NK-92 (cell line): ENCODE measurements around the gene BACH2.
"Not testable (repeated sequence)": the region's sequence is repeated elsewhere in the genome, so short reads cannot be mapped to it uniquely, and the experiment has no call there.

ENCODE experiments used
- DNase-seq: peaks from one replicate; lab custom pipeline; 2025; ENCODE audit not compliant: unreplicated experiment; lab: John Stamatoyannopoulos, UW

Gene BACH2

DNA sequence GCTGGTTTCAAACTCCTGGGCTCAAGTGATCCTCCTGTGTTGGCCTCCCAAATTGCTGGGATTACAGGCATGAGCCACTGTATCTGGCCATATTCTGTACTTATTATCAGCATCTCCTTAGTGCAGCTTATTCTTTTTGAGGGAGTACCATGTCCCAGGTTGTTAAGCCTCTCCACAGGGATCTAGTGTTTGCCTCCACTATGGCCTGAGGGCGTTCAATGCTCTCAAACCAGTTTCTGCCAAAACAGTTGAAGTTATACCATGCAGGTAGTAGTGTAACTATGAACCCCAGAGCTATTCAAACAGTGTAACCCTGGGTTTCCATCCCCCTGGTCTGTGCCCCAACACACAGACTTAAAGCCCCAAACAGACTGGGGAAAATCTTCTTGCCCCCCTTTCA lies 81.7 kb downstream of the BACH2 start:
- DNase-seq = no peak

DNA sequence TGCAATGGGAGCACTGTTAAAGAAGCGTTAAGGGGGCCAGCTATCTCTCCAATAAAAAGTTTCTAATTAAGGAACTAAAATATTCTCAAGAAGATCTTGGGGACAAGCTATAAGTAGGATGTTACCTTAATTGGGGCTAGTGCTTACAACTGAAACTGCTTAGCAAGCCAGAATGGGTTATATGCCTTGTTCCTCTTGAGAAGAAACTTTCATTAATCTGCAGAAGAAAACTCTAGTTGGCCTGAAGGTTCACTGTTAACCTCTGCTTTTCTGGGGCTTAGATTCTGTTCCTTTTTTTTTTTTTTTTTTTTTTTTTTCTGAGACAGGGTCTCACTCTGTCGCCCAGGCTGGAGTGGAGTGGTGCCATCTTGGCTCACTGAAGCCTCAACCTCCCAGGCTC lies 82.2 kb downstream of the BACH2 start:
- DNase-seq = no peak

DNA sequence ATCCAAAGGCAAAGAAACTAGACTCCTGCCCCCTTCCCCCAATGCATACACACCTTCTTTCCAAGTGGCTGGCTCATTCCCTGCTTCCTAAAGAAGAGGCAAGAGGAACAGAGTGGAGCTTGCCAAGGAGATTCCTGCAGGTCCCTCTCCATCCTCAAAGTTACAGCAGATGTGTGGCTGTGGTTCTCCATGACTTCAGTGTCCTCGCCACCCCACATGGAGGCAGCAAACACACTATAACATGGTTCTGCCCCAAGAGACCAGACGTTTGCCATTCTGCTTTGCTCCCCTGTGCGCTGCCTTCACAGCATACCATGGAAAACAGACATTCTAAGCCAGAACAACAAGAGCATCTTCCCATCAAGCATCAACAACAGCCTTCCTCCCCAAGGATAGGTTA lies 84.4 kb downstream of the BACH2 start:
- DNase-seq = no peak

DNA sequence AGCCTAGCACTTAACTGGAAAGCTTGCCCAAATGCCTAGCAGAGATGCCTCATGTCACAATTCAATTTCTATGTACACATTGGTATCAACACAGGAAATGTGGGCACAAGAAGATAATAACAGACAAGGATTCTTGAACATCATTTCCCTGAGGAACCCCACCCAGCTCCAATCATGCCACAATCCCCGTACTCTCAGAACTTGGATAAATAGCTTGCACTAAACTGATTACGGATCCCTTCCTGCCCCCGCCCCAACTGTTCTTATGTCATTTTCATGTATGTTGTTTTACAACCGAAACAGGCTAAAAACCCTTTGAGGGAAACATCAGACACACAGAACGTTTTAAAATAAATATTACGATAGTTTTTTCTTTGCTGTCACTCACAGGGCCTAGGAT lies 87.1 kb downstream of the BACH2 start:
- DNase-seq = no peak

DNA sequence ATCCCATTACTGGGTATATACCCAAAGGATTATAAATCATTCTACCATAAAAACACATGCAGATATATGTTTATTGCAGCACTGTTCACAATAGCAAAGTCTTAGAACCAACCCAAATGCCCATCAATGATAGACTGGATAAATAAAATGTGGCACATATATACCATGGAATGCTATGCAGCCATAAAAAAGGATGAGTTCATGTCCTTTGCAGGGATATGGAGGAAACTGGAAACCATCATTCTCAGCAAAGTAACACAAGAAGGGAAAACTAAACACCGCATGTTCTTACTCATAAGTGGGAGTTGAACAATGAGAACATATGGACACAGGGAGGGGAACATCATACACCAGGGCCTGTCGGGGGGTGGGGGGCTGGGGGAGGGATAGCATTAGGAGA lies 88.0 kb downstream of the BACH2 start:
- not testable (repeated sequence) for DNase-seq

DNA sequence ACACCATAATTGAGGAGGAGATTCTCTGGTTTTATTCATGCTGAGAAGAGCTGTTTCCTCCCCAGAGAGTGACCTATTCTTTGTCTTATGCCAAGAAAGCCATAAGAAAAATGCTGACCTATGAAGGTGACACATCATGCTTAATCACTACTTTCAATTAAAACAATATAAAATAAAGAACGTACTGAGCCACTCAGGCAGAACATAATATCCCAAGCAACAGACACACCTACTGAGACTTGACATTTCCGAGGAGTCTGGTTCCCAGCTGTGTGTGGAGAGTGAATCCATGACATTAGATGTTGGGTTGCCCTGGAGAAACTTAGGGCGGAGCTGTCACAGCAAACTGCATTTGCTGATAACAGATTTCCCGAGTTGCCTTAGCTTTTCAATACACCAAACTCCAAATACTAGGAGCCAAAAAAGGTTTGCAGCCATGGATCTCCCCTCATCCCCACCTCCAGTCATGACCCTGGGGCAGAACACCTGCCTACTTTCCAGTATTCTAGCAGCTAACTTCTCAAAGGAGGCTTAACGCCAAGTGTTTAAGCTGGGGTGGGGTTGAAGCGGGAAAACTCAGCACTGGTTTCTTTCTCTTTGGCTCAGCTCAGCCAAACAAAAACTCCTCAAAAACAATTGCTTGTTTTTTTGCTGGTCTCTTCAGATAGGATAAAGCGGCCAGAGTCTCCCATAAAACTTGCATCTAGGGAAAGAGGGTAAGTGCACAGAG lies 92.2 kb downstream of the BACH2 start:
- DNase-seq = no peak

DNA sequence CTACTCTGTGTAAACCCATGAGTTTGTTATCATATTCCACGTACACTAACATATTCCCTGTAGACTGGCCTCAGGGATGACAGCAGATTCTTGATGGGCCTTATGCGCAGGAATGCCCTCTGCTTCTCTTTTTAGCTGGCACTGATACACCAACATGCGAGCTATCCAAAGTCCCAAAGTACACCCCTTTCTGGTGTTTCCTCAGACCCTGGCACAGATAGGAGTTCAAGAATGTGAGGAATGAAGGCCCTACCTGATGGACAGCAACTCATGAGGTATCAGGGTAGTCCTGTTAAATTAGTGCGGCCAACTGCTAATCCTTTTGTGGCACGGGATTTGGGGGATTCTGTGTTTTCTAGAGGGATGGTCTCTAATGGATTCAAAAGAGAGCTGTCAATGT lies 93.0 kb downstream of the BACH2 start:
- no peak for DNase-seq

DNA sequence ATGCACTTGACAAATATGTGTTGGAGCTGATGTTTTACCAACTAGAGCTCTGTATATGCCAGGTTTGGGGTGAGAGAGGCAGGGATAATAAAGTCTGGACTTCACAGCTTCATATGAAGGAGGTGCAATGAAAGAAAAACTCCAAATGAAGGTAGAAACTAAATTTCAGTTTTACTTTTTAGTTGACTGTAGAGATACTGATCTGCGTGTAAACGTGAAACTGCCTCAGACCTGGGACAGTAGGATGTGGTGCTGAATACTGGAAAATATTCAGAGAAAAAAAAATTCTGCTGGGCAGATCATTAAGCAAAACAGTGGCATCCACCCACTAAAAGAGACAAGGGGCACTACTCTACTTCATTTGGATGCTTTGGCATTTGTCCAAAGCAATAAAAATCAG lies 94.5 kb downstream of the BACH2 start:
- no peak for DNase-seq

DNA sequence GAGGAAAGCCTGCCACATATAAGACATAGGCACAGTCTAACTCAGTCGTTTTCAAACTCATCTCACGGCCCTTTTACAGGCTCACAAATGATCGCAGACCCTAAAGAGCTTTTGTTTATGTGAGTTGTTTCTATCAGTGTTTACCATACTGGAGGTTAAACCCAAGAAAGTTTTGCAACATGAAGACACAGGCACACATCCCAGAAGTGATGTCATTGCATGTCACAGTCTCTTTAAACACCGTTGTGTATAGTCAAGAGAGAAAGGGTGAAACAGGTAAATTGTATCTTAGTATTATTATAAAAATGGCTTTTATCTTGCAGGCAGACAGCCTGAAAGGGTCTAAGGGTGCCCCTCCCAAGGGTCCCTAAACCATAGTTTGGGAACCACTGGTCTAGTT lies 96.7 kb downstream of the BACH2 start:
- no peak for DNase-seq

DNA sequence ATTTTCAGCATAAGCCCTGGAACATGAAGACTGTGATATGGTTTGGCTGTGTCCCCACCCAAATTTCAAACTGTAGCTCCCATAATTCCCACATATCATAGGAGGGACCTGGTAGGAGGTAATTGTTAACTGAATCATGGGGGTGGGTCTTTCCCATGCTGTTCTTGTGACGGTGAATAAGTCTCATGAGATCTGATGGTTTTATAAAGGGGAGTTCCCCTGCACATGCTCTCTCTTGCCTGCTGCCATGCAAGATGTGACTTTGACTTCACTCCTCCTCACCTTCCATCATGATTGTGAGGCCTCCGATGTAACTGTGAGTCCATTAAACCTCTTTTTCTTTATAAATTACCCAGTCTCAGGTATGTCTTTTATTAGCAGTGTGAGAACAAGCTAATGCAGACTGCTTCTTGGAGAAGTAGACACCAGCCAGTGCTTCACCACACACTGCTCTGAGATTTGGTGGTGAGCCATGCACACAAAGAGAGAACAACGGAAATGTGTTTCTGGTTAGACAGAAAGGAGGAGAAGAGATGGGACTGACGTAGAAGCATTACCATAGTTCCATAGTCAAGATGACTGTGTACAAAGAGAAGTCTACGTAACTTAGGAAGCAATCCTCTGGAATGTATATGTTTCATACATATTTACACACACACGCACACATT lies 97.8 kb downstream of the BACH2 start:
- DNase-seq = no peak

DNA sequence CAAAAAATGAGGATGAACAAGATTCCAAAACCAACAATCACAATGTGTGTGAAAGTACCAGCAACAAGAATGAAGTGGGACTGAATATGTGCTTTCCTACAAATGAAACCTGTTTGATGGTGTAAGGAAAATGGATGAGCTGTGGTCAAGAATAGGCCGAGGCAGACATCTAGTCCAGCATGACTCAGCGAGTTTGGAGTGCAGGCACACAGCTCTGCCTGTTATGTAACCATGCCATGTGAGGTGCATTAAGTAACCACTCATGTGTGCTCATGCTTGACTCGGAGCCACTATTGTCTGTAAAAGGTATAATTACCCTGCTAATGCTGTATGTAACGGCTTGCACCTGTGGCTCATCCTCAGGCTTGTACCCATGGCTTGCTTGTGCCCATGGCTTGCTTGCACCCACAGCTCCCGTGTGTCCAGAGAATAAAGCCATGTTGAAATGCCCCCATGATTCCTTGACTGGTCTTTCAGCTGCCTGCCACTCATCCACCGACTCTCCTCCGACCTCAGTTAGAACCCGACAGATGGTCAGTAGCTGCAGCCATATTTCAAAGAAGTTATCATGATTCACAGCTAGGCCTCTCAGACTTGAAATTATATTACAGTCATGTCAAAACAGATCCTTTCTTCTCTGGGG lies 98.7 kb downstream of the BACH2 start:
- DNase-seq = no peak

DNA sequence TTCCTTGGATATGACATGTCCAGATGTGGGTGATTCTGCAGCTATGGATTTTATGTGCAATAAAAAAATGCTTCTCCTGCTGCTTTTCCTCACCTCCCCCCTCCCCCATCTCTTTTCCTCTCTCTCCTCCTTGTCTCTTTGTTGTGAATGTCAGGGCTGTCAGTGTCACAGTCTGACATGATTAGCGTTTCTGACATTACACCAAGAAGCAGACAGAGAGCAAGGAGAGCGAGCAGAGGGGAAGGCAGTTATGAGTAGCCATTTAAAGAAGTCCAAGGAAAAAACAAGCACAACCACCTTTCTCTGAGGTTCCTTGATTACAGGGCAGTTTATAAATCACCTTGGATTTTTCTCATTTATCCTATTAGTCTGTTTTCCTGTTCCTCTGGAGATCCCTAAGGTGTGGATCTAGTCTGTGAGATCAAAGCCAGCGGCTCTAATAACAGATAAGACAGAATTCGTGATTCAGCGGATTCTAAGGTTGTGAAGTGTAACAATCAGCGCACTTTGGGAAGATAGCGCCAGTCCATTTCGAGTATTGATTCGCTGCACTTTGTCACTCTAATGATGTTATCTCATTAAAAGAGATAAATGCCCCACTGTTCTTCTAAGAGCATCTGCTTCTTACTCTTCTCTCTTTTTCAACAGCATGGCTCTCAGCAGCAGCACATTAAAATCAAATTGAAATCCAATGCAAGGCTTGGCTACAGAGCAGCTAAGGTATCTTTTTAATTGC lies 101.4 kb downstream of the BACH2 start:
- no peak for DNase-seq

DNA sequence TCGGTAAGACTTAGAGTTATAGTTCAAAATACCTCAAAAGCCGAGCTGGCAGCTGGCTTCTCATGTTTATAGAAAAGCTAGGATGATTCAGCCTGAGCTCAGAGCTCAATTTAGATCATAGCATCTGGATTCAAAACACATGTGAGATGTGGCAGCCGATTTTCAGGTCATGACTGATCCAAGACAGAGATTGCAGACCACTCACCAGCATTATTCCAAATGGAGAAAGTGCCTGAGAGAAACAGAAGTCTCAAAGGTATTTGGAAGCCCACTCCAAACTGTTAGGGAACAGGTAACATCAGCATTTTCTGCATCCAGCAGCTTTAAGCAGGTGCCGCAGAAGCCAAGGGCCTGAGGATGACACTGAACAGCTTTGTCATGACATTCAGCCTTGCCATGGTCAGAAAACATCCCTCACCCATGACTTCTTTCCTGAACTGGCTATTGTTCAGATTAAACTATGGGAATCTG lies 102.2 kb downstream of the BACH2 start:
- DNase-seq = no peak

DNA sequence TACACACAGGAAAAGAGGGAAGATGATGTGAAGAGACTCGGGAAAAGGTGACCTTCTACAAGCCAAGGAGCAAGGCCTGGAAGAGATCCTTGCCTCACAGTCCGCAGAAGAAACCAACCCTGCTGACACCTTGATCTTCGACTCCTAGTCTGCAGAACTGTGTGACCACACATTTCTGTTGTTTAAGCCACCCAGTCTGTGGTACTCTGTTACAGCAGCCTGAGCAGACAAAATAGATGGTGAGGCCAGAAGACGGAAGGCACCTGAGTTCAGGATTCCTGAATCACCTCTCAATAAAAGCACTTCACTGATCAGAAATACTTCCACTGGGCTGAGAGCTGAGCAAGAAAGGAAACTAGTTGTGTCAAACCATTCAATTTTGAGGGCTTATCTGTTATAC lies 103.3 kb downstream of the BACH2 start:
- no peak for DNase-seq

DNA sequence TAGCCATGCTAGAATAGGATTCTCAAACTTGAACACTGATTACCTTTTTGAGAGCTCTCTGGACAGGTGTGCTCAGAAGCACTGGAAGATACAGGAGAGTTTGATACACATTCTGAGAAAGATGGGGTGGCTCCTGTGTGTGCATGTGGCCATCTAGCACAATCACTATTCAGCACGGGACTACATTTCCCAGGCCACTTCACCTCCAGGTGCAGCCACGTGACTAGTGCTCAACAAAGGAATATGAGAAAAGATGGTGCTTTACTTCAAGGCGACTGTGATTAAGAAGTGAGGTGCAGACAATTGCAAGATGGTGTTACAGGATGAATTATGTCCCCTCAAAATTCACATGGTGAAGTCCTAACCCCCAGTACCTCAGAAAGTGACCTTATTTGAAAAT lies 103.8 kb downstream of the BACH2 start:
- no peak for DNase-seq

DNA sequence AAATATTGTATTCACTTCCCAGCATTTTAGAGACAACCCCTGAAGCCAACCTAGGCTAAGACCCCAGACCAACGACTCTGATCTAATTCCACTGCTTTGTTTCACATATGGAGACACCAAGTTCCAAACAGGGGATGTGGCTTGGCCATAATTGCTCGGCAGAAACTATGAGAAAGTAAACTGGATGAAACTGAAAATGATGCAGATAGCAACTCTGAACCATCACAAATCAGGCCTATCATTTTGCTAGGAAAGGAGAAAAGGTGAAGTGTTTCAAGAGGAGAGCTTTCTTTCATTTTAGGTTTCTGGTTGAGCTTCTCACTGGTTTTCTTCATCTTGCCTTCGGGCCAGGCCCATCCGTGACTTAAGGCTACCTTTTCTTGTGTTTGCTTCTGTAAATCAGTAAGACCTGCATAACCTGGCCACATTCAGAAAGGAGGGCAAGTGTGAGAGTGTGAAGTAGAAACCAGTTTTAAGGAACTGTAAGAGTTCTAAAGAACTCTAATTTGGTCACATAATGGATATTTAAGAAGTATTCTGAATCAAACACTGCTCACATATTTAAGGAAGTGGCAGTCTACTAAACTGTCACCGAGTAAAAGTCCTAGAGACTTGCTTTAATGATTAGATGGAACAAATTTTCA lies 105.8 kb downstream of the BACH2 start:
- no peak for DNase-seq

DNA sequence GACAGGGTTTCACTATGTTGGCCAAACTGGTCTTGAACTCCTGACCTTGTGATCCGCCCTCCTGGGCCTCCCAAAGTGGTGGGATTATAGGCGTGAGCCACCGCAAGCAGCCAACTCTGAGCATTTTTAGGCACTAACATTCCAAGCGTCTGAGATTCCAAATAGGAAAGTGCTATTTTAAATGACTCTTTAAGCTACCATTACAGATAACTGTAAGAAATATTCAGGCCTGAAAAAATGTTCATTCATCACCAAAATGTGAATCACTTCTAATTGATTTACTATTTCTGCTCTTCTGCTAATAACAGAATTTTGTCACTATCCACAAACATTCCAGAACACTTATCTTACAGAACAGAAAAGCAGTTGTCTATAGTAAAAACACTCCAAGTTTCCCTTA lies 106.5 kb downstream of the BACH2 start:
- no peak for DNase-seq

DNA sequence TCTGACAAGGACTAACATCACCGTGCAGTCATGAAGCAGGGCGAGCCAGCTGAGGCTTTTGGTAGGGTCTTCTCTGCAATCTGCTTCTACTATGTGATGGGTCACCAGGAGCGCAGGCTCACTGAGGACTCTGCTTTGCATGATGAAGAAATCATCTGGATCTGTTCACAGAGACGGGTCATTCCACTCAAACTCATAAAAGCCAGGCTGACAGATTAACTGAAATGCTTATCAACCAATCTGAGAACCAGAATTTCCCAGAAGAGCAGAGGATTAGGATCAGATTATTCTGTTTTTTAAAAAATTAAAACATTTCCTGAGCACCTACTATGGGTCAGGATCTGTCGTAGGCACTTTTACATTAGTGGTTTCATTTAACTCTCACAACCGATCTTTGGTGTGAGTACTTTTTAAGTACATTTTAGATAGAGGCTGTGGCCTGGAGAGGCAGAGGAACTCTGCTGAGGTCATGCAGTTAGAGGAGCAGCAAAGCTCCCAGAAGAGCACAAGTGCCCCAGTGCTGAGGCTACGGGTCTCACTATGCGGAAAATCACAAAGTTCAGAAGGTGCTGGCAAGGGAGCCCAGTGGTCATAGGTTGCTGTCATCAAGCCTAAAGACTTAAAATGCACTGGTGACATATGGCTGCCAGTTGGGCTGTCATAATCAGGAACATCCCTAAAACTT lies 109.1 kb downstream of the BACH2 start:
- DNase-seq = no peak

DNA sequence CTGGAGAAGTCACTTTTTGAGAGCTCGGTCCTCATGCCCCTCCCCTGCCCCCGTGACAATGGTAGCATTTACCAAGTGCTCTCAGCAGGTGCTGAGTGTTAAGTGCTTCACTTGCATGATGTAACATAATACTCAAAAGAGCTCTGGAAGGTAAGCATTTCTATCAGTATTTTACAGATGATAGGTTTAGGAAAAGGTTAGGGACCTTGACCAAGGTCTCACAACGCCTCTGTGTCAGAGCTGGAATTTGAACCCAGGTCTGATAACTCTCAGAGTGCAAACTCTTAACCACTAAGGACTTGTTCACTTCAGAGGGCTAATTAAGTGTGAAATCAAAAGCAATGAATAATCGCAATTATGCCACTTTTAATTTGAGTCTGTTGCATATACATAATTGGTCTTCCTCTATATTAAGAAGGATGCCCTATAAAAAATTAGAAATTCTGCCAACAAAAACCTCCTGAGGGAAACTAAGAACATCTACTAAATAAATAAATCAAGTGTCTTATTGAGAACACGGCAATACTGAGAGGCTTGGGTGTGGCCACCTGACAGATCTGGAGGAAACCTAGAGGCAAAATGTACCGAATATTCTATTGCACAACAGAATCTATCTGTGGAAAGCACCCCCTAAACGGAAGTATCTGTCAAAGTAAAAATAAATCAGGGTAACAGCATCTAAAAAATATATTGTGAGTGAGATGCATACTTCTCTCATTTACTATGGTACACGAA lies 109.8 kb downstream of the BACH2 start:
- DNase-seq = no peak

DNA sequence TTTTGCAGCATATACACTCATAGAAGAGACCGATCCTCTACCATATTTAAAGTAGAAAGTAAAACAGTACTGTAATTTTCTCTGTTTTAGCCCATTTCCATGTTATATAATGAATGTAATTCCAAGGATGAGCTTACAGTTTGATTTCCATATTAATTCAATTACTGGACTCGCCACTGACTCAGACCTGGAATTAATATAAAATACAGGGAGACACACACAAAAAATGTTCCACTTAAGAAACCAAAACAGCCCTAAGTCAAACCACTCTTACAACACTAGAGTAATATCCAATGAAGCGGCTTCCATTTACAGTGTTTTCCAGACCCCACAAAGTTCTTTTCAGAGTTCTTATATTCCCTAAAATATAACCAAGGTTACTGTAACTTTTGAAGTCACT lies 110.6 kb downstream of the BACH2 start:
- no peak for DNase-seq
